Common myeloid progenitor, CD34-positive (primary cell): ENCODE data around the gene DGUOK.

ENCODE experiments used
- CTCF ChIA-PET: fragments of 350-600 bp; sonication (Branson Sonifier 250); formaldehyde crosslinking; loops from one replicate; lab custom pipeline; 2021; ENCODE audit warnings: antibody characterized with exemption; lab: Charles Lee
- POLR2A ChIA-PET: fragments of 350-600 bp; sonication (Branson Sonifier 250); formaldehyde crosslinking; loops from one replicate; lab custom pipeline; 2021; ENCODE audit warnings: antibody characterized with exemption; lab: Charles Lee
- DNase-seq, 3 donors: peaks; one replicate each; pipeline versions ENCODE4 v3.0.0 to v3.0.0-alpha.2; 2013
- H3K27ac ChIP-seq, 2 experiments: 1 replicate in 1 of 2; 2 replicates in 1 of 2; pipeline ENCODE4 v1.7.0; 2013; ENCODE audit warnings: inconsistent platforms in 2 of 2, low read length in 2 of 2, mild to moderate bottlenecking in 2 of 2, low read depth in 1 of 2, moderate library complexity in 1 of 2; ENCODE audit not compliant: severe bottlenecking in 2 of 2, insufficient read depth in 1 of 2, poor library complexity in 1 of 2
- H3K27me3 ChIP-seq, 5 experiments: replicated peaks in 2 of 5; 1 replicate in 3 of 5; 2 replicates in 2 of 5; pipeline versions ENCODE4 v1.6.1 to v1.7.0; 2013; ENCODE audit warnings: low read length in 4 of 5, mild to moderate bottlenecking in 2 of 5, moderate library complexity in 2 of 5, inconsistent platforms in 1 of 5; ENCODE audit not compliant: insufficient read depth in 5 of 5, control insufficient read depth in 4 of 5
- H3K36me3 ChIP-seq, 4 experiments: 1 replicate in 2 of 4; 2 replicates in 2 of 4; pipeline versions ENCODE4 v1.6.1 to v1.7.0; 2013; ENCODE audit warnings: low read length in 3 of 4, control low read depth in 1 of 4, mild to moderate bottlenecking in 1 of 4; ENCODE audit not compliant: control insufficient read depth in 4 of 4, insufficient read depth in 4 of 4
- H3K4me1 ChIP-seq, 4 experiments: 1 replicate in 3 of 4; 2 replicates in 1 of 4; pipeline versions ENCODE4 v1.6.1 to v1.7.1; 2013; ENCODE audit warnings: low read length in 3 of 4, mild to moderate bottlenecking in 3 of 4, control low read depth in 1 of 4, inconsistent platforms in 1 of 4, moderate library complexity in 1 of 4; ENCODE audit not compliant: control insufficient read depth in 4 of 4, insufficient read depth in 4 of 4; ENCODE audit errors: control extremely low read depth in 1 of 4
- H3K4me3 ChIP-seq, 7 experiments: 1 replicate in 4 of 7; 2 replicates in 3 of 7; pipeline versions ENCODE4 v1.5.1 to v1.7.0; 2013; ENCODE audit warnings: mild to moderate bottlenecking in 7 of 7, low read length in 6 of 7, moderate library complexity in 6 of 7, inconsistent platforms in 2 of 7, low read depth in 2 of 7, control low read depth in 1 of 7; ENCODE audit not compliant: insufficient read depth in 4 of 7, control insufficient read depth in 1 of 7; ENCODE audit errors: extremely low read depth in 1 of 7
- H3K9me3 ChIP-seq, 5 experiments: 1 replicate in 4 of 5; 2 replicates in 1 of 5; pipeline versions ENCODE4 v1.6.1 to v1.7.1; 2013; ENCODE audit warnings: low read length in 4 of 5, mild to moderate bottlenecking in 2 of 5, inconsistent platforms in 1 of 5, low read depth in 1 of 5, moderate library complexity in 1 of 5; ENCODE audit not compliant: control insufficient read depth in 4 of 5, insufficient read depth in 2 of 5; ENCODE audit errors: control extremely low read depth in 1 of 5
- WGBS: methylation state at CpG from one replicate; pipeline ENCODE4 v1.1.5; 2013; ENCODE audit not compliant: insufficient coverage; 5-methylcytosine and 5-hydroxymethylcytosine counted together

The DGUOK gene

DNA sequence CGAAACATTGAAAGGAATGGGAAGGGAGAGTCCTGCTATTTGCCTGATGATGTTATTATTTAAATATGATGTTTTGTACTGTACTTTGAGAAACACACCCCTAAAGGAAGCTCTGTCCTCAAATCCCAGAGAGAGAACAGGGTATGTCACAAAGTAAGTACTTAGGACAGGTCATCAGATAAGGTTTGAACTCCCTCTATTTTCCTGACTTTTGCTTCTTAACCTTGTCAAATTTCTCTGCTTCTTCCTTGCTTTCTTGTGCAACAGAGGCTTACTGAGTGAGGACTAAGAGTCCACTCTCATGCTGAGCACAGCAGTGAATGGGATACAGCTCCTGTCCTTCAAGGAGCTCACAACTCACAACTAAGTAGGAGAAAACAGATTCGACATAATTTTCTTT lies 3.7 kb downstream of the DGUOK start:
- Histone ChIP-seq H3K4me3 (no peak overlapping the region), H3K27ac (no peak overlapping the region), H3K36me3 (peaks cover 6 to 29% (median 14%) of the 10 kb centered on the region in 4 experiments), H3K27me3 (no peaks in the 10 kb centered on the region), H3K9me3 (no peaks in the 10 kb centered on the region), H3K4me1 (peaks cover 5 to 21% (median 16%) of the 10 kb centered on the region in 4 experiments)
- POLR2A ChIA-PET = no interaction called here
- WGBS = 40% methylated on average over 1 of the region's 2 CpGs
- CTCF ChIA-PET = interaction anchor here (1.3 to 1.4 kb wide), 2 partner anchors 87 to 190 kb away, joined by 3 read pairs; no protein-coding TSS in a partner anchor
- no peak for DNase-seq

DNA sequence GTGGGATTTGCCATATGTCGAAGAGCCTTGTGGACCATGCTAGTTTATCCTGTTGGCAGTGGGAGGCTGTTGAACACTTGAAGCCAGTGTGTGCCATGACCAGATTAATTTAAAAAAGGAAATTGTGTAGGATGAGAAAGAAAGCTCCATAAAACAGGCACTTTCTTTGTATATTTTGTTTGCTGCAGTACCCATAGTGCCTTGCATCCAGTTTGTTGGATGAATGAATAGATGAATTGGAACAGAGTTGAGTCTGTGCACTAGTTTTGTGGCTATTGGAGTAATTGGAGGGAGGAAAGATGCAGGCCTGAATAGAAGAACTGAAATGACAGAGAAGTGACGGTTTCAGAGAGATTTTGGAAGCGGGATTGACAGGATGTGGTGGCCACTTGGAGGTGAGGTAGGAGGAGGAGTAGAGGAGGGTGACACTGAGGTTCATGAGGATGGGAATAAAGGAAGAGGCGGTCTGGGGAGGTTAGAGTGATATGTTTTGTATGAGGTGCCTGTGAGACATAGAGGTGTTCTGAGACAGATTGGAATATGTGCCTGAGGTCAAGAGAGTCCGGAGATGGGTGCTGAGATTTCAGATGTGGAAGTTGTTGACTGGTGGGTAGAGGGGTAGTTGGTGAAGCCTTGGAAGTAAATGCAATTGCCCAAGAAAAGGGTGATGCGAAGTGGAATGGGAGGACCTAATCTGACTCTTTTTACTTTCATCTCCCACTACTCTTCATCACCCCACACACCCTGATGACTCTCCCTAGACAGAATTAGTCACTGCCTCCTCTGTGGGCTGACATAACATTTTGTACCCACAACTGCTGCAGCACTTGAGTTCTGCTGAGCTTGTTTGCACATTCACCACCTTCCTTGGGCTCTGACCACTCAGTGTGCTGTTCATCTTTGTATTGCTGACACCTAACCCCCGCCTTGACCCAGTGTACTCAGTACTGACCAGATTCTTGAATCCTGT lies 5.1 kb downstream of the DGUOK start:
- 86% methylated on average over 6 of the region's 7 CpGs for WGBS
- no peak for DNase-seq
- ChIA-PET POLR2A (no interaction called here), CTCF (interaction anchor here (2.0 kb wide), 1 partner anchor 11 kb away, joined by 4 read pairs; no protein-coding TSS in a partner anchor)
- Histone ChIP-seq H3K27ac (no peak overlapping the region), H3K27me3 (no peaks in the 10 kb centered on the region), H3K9me3 (no peaks in the 10 kb centered on the region), H3K4me3 (no peak overlapping the region), H3K4me1 (peaks cover 5 to 19% (median 11%) of the 10 kb centered on the region in 4 experiments), H3K36me3 (peaks cover 6 to 37% (median 21%) of the 10 kb centered on the region in 4 experiments)

DNA sequence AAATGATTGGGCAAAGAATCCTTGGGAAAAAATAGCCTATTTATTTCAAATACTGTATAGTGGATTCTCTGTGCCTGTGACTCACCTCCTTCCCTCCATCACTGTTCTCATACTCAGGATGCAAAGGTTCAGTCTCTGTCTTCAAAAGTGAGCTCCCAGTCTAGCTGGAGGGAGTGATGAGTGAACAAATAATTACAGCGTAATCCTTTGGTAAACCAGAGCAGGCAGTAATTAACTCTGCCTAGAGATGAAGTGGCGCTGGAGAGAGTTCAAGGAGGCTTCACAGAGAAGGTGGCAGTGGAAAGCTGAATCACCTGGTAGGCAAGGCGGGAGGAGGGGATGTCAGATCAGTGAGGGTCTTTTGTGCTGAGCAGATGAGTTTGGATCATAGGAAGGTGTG lies 6.5 kb downstream of the DGUOK start:
- Histone ChIP-seq H3K4me3 (no peak overlapping the region), H3K36me3 (peaks cover 8 to 44% (median 26%) of the 10 kb centered on the region in 4 experiments), H3K9me3 (no peaks in the 10 kb centered on the region), H3K4me1 (peaks cover 0 to 10% (median 4%) of the 10 kb centered on the region in 4 experiments), H3K27ac (no peak overlapping the region), H3K27me3 (no peaks in the 10 kb centered on the region)
- CTCF ChIA-PET = interaction anchor here (0.7 to 2.0 kb wide), 4 partner anchors 12 to 218 kb away, joined by 3 to 4 read pairs (median 3); no protein-coding TSS in a partner anchor
- no peak for DNase-seq
- POLR2A ChIA-PET = no interaction called here
- 100% methylated on average over 3 of the region's 3 CpGs for WGBS

DNA sequence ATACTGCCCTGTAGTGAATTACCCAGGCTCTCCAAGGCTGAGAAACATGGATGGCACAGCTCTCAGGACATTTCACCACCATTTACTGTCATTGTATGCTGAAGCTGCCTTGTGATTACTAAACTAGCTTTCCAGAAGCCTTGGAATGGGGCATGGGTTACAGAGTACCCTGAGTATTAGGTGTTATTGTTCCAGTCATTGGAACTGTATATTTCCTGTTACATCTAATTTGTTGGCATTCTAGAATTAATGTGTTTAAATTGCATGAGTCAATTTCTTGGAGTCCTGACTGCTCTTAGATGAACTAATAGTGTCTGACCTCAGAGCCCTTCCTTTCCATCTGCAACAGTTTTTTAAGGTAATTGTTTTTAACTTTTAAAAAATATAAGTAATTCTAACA lies 9.0 kb downstream of the DGUOK start:
- Histone ChIP-seq H3K36me3 (peaks cover 11 to 40% (median 26%) of the 10 kb centered on the region in 4 experiments), H3K27ac (no peak overlapping the region)

DNA sequence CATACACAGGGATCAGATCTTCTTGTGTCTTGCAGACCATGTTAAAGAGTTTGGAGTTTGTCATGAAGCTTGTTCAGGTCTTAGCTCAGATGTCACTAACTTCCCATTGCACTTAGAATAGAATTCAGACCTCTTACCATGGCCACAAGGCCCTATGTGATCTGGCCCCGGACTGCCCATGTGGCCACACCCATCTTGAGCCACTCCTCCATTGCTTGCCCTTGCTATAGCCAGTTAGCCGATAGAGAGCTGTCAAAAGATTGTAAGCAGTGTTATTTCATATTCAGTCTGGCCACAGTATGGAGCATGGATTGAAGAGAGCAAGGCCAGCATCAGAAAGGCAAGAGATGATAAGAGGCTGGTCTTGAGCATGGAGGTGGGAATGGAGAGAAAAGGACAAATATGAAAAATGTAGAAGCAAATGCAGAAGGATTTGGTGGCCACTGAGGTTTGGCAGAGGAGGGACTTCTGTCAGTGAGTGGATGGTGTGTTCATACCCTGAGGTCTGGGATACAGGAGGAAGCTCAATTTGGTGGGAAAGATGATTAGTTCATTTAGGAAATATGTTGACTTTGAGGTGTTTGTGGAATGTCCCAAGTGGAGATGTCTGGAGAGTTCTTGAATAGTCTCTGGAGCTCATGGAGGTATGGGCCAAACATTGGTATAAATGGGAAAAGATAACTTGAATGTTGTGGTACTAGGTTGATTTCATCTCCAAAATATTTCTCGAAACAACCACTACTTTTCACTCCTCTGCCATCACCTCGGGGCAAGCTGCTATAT lies 10.6 kb downstream of the DGUOK start:
- H3K27ac ChIP-seq = no peak overlapping the region
- no peak overlapping the region for H3K4me3 ChIP-seq
- H3K36me3 ChIP-seq = peaks cover 7 to 35% (median 27%) of the 10 kb centered on the region in 4 experiments
- POLR2A ChIA-PET = interaction anchor here (0.5 kb wide), 1 partner anchor 143 kb away, joined by 5 read pairs; no protein-coding TSS in a partner anchor
- peaks cover 0 to 4% (median 2%) of the 10 kb centered on the region in 4 experiments for H3K4me1 ChIP-seq
- no peaks in the 10 kb centered on the region for H3K27me3 ChIP-seq
- no peaks in the 10 kb centered on the region for H3K9me3 ChIP-seq
- CTCF ChIA-PET = interaction anchor here (0.9 to 4.3 kb wide), 8 partner anchors 10 to 210 kb away, joined by 3 to 27 read pairs (median 4); partner anchors contain the start of genes BOLA3 and DGUOK
- no peak for DNase-seq
- 93% methylated on average over 2 of the region's 4 CpGs for WGBS

More for the DNA sequence above, 9.0 kb downstream of the DGUOK start:
- Histone ChIP-seq H3K9me3 (no peaks in the 10 kb centered on the region), H3K27me3 (no peaks in the 10 kb centered on the region), H3K4me1 (peaks cover 0 to 4% (median 2%) of the 10 kb centered on the region in 4 experiments), H3K4me3 (no peak overlapping the region)
- CTCF ChIA-PET = interaction anchor here (4.3 kb wide), 1 partner anchor 53 kb away, joined by 27 read pairs; no protein-coding TSS in a partner anchor
- no peak for DNase-seq
- POLR2A ChIA-PET = no interaction called here

DNA sequence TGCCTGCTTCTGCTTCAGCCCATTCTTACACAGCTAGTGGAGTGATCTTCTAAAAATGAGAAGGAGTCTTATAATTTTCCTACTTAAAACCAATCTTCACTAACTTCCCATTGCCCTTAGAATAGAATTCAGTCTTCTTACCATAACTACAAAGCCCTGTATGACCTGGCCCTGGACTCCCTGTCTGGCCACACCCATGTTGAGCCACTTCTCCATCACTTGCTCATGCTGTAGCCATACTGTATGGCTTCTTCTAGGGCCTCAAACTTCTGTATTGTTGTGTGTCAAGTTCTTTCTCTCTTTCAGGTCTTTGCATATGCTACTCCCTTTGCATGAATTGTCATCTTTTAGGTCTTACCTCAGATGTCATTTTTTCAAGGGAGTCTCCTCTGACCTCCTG lies 11.2 kb downstream of the DGUOK start:
- POLR2A ChIA-PET = interaction anchor here (0.6 kb wide), 1 partner anchor 209 kb away, joined by 3 read pairs; no protein-coding TSS in a partner anchor

More for the DNA sequence above, 11.2 kb downstream of the DGUOK start:
- Histone ChIP-seq H3K4me1 (peaks cover 0 to 4% (median 2%) of the 10 kb centered on the region in 4 experiments), H3K27me3 (no peaks in the 10 kb centered on the region), H3K9me3 (no peaks in the 10 kb centered on the region), H3K27ac (no peak overlapping the region), H3K36me3 (peaks cover 5 to 30% (median 25%) of the 10 kb centered on the region in 4 experiments), H3K4me3 (no peak overlapping the region)
- CTCF ChIA-PET = interaction anchor here (0.9 to 4.3 kb wide), 6 partner anchors 9 to 318 kb away, joined by 4 to 27 read pairs (median 5); partner anchors contain the start of gene DGUOK
- no peak for DNase-seq
